ENCODE results near the gene SRF.
"Not testable (repeated sequence)": the region's sequence is repeated elsewhere in the genome, so short reads cannot be mapped to it uniquely, and the experiment has no call there.

The SRF gene

DNA sequence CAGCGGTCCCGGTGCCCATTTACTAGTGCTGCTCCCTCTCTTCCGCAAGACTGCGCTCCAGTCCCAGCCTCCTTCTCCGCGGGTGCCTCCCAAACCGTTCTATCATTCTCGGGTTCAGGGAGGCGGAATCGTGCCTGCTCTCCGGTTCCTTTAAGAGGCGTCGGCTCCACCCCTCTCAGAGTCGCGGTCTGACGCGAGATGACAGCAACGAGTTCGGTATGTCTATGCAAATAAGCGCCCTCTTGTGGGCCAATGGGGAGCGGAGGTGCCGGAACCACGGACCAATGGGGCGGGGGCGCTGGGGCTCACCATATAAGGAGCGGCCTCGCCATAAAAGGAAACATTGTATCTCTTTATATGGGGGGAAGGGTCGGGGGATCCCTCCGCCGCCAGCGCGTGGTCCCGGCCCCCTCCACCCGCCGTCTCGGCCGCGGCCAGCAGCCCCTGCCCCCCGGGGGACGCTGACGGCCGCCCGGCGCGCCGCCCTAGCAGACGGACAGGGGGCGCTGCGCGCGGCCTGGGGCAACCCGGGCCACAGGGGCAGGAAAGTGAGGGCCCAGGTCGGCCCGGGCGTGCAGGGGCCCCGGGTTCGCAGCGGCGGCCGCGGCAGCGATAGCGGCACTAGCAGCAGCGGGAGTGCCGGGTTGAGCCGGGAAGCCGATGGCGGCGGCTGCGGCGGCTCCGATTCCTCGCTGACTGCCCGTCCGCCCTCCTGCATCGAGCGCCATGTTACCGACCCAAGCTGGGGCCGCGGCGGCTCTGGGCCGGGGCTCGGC, at the start of gene SRF:
SRF (plus strand) TSS at position 339 of the 776 bp plus-strand sequence; CDS start at position 727, 388 bp downstream.
- peak; percentile 100 for DNase-seq

DNA sequence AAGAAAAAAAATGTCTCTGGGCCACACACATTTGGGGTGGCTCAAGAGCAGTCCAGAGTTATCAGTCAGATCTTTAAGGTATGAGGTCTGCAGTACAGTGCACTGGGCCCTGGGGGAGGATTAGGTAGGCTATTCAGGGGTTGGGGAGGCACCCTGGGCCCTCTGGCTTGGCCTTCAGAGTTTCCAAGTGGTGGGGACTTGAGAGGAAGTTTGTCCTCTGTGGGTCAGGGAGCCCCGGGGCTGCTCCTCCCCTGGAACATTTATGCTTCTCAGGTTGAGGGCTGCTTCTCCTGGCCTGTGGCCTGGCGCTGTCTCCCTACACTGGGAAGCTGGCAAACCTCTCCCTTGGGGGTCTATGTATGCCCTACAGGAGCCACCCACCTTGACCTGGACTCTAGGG, 48.9 kb upstream of the SRF start:
- DNase-seq = no peak

DNA sequence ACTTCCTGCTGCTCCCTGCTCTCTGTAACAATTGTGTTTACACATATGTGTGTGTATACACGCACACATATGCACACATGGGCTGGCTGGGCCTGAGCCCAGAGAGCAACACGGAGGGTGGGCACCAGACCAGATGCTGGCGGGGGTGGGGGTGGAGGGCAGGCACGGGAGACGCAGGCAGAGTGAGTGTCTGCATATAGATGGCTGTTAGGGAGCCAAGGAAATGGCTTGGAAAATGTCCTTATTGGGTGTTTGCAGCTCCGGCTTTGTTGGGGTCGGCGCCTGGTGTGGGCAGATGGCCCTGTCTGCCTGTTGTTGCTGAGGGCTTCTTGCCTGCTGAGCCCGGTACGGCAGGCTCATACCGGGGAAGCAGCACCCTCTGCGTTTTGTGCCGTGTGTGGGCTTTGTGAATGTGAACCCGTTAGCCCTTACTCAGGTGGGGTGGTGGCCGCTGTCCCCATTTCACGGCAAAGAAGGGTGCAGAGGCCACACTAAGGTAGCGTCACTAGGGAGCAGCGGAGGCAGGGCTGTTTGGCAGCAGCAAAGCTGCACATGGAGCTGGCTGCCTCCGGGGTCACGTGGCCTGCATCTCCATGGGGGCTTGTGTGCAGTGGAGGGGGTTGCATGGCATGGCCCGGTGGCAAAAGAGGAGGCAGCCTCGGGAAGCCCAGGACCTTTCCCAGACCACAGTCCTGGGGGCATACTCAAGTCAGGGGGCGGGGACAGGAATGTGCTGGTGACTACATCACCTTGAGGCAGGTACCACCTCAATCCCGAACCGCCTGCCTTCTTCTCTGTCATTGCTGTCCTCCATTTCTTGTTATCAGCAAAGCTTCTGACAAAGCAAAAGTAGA, 47.4 kb upstream of the SRF start:
- no peak for DNase-seq

DNA sequence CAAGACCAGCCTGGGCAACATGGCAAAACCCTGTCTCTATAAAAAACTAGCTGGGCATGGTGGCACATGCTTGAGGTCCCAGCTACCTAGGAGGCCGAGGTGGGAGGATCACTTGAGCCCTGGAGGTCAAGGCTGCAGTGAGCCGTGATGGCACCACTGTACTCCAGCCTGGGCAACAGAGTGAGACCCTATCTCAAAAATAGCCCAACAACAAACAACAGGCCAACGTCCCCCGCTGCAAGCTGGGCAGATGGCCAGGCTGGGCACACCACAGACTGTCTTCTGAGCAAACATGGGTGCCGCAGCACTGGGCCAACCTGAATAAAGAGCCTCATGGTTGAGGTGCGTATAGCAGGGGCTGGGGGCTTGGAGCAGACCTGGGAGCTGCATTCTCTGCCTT, 46.6 kb upstream of the SRF start:
- DNase-seq = no peak

DNA sequence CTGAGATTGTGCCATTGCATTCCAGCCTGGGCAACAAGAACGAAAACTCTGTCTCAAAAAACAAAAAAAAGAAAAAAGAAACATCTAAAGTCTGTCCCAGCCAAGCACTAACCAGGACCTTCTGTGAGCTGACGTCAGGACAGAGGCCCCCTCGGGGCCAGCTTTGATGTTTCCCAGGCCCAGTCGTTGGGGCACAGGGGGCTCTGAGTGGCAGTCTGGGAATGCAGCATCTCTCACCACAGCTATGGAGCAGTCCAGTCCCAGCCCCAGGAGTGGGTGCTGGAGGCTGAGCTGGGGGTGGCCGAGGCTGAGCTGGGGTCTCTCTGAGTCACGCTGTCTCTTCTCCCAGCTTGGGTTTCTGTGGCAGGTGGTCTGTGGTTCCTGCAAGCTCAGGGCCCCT, 46.0 kb upstream of the SRF start:
- DNase-seq = no peak

DNA sequence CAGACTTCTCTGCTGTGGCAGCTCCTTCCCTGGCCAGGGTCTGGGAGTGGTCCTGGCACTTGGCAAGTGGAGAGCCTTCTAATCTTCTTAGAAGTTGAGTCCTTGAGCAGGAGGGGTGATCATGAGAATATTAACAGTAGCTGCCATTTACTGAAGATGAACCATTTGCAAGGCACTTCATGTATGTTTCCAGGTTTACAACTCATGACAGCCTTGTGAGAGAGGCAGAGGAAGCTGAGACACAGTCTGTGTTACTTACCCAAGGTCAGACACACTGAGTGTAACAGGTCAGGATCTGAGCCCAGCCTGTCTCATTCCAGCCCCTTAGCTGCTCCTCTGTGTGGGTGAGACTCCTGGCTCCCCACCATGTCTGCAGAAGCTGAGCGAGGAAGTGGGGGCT, 45.5 kb upstream of the SRF start:
- no peak for DNase-seq

DNA sequence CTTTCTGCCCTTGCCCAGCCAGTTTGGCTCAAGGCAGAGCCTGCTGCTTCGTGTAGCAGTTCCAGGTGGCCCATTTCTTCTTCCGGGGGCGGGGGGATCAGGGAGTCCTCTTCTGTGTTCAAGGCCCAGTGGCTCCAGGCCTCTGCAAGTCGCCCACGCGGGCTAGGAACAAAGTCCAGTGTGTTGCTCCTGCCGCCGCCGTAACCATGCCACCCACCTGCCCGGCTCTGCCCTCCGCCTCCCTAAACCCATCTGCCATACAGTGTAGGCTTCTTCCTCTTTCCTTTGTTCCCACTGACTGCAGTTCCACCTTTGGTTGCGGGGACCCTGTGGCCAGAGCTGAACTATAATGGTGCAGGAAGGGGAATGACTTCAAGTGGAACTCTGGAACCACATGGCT, 43.9 kb upstream of the SRF start:
- DNase-seq = no peak

DNA sequence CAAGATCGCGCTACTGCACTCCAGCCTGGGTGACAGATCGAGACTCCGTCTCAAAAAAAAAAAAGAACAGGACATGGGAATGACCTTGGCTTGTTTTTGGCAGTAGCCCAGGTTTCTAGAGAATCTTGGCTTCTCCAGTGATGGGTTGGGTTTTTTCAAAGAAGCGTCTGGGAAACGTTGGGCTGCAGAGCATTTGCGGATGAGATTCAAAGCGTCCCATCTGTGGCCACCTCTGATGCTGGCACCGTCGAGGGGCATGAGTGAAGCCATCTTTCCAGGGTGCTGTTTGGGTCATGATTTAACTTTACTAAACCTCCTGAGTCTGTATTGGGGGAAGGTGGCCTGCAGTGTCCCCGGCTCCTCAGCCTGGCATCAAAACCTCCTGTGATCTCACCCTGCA, 43.2 kb upstream of the SRF start:
- no peak for DNase-seq

DNA sequence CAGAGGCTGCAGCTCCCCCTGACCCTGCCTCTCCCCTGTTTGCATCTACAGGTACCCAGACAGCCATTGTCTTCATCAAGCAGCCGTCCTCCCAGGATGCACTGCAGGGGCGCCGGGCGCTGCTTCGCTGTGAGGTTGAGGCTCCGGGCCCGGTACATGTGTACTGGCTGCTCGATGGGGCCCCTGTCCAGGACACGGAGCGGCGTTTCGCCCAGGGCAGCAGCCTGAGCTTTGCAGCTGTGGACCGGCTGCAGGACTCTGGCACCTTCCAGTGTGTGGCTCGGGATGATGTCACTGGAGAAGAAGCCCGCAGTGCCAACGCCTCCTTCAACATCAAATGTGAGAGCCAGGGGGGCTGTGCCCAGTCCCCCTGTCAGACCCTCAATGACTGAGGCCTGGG, 42.1 kb upstream of the SRF start:
- DNase-seq = no peak

DNA sequence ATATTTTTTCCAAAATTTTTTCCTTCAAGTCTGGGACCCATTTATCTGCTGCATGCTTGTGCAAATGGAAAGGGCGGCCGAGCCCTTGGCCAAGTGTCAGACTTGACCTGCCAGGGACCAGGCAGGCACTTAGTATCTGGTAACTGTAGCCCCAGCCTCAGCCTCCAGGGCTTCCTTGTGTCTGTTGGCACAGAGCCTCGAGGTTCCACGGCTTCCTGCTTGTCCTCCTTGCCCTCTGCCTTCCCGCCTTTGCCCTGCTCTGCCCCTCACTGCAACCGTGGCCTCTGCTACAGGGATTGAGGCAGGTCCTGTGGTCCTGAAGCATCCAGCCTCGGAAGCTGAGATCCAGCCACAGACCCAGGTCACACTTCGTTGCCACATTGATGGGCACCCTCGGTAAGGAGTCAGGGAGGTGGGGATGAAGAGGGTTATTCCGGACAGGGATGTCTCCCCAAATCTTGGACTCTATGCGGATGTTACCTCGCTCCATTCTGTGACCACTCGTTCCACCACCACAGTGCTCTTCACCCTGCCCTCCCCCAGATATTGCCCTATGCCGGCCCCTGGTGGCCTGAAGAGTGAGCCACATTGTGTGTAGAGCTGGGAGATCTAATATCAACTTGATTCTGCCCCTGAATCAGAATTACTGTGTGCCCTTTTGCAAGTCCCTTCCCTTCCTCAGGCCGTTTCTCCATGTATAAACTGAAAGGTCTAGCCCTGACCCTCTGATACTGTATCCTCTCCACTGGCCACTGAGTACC, 41.5 kb upstream of the SRF start:
- DNase-seq = peak; percentile 11 to 28

DNA sequence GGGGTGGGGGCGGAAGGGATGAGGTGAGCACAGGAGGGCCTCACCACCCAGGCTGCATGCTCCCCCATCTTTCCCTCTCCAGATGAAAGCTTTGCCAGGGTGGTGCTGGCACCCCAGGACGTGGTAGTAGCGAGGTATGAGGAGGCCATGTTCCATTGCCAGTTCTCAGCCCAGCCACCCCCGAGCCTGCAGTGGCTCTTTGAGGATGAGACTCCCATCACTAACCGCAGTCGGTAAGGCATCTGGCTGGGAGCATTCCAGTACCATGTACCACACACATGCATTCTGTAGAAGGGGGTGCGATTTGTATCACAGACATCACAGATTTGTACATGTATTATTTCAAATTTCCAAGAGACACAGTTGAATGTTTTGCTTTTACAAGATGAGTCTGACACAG, 40.6 kb upstream of the SRF start:
- no peak for DNase-seq

DNA sequence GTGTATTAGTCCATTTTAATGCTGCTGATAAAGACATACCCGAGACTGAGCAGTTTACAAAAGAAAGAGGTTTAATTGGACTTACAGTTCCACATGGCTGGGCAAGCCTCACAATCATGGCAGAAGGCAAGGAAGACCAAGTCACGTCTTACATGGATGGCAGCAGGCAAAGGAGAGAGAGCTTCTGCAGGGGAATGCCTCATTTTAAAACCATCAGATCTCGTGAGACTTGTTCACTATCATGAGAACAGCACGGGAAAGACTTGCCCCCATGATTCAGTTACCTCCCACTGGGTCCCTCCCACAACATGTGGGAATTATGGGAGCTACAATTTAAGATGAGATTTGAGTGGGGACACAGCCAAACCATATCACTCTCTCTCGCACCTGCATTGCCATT, 39.7 kb upstream of the SRF start:
- not testable (repeated sequence) for DNase-seq

DNA sequence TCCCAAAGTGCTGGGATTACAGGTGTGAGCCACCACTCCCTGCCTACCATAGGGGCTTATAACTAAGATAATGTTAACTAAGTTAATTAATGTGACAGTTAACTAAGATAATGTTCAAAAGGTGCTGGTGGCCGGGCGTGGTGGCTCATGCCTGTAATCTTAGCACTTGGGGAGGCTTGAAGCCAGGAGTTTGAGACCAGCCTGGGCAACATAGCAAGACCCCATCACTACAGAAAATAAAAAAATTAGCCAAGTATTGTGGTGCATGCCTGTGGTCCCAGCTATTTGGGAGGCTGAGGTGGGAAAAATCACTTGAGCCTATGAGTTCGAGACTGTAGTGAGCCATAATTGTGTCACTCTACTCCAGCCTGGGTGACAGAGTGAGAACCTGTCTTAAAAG, 32.8 kb upstream of the SRF start:
- DNase-seq = no peak

DNA sequence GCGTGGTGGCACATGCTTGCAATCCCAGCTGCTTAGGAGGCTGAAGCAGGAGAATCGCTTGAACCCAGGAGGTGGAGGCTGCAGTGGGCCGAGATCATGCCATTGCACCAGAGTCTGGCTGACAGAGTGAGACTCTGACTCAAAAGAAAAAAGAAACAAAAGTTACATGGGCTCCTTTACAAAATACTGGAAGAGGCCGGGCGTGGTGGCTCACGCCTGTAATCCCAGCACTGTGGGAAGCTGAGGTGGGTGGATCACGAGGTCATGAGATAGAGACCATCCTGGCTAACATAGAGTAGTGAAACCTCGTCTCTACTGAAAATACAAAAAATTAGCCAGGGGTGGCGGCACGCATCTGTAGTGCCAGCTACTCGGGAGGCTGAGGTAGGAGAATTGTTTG, 31.1 kb upstream of the SRF start:
- not testable (repeated sequence) for DNase-seq

DNA sequence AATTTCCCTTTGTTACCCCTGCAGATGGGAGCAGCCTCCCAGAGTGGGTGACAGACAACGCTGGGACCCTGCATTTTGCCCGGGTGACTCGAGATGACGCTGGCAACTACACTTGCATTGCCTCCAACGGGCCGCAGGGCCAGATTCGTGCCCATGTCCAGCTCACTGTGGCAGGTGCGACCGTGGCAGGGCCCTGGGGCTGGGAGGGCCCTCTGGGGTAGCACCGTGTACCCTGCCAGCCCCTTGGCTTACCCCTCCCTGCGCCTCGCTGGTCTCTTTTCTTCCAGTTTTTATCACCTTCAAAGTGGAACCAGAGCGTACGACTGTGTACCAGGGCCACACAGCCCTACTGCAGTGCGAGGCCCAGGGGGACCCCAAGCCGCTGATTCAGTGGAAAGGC, 29.4 kb upstream of the SRF start:
- no peak for DNase-seq

DNA sequence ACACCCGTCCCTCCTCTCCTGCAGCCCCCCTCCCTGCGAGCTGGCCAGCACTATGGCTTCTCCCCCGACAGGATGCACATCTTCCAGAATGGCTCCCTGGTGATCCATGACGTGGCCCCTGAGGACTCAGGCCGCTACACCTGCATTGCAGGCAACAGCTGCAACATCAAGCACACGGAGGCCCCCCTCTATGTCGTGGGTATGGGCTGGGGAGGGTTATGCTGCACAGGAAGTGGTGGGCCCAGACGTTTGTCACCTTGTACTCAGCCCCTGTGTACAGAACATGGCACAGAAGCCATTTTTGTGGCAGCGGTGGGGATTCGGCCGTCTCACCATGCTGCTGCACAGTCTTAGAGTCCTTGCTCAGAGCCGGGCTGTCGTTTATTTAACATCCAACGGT, 29.0 kb upstream of the SRF start:
- no peak for DNase-seq

DNA sequence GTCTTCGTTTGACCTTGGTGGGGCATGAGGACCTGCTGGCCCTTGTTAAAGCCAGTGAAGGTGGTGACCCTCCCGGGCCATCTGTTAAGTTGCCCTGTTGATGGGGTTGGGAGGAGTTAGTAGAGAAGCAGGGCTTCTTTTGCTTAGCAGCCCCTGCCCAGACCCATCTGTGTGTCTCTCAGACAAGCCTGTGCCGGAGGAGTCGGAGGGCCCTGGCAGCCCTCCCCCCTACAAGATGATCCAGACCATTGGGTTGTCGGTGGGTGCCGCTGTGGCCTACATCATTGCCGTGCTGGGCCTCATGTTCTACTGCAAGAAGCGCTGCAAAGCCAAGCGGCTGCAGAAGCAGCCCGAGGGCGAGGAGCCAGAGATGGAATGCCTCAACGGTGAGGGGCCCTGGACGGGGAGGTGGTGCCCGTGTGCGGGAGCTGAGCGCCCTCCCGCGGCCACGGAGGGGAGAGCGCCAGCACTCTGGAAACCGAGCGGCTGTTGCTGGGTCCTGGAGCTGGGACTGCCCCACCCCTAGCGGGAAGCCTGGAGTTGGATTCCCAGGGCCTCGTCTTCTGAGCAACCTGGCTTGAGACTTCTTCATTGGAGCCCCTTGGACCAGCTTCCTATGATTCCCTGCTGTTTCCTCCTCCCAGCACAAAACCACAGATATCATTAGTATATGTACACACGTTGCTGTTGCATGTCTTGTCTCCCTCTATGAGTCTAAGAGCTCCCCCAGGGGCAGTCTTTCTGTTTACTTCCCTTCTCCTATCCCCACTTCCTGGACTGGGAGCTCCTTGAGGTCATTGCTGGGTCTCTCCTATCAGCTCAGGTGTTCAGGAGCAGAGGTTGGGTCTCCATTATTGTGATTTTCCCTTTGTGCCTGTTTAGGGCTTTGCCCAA, 27.6 kb upstream of the SRF start:
- DNase-seq = no peak

DNA sequence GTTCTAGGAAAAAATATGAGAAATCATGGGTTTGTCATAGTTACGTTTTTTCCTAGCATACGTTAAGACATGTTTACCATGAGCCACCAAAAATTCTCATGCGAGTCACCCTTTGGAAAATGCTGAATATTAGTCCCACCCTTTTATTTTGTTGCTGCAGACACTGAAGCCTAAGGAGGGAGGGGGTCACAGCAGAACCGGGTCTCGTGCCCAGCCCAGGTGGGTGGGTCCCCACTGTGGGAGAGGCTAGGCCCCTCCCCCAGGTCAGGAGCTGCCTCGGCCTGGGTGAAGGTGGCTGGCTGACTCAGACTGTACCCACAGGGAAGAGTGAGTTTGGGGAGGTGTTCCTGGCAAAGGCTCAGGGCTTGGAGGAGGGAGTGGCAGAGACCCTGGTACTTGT, 26.2 kb upstream of the SRF start:
- DNase-seq = no peak

DNA sequence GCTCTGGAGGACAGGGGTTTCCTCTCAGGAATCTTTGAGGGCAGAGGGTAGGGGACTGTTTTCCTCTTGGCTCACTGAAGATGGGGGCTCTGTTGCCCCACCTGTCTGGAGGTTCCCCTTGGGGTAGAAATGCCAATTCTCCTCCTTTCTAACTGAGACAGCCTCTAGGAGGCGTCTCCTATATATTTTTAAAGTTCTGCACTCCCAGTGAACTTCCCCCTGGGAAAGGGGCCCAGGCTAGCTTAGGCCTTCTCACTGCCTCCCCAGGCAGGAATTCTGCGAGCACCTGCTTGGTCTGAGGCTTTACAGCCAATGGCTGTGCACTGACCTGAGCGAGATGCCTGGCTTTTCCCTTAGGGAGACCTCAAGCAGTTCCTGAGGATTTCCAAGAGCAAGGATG, 24.8 kb upstream of the SRF start:
- DNase-seq = no peak

DNA sequence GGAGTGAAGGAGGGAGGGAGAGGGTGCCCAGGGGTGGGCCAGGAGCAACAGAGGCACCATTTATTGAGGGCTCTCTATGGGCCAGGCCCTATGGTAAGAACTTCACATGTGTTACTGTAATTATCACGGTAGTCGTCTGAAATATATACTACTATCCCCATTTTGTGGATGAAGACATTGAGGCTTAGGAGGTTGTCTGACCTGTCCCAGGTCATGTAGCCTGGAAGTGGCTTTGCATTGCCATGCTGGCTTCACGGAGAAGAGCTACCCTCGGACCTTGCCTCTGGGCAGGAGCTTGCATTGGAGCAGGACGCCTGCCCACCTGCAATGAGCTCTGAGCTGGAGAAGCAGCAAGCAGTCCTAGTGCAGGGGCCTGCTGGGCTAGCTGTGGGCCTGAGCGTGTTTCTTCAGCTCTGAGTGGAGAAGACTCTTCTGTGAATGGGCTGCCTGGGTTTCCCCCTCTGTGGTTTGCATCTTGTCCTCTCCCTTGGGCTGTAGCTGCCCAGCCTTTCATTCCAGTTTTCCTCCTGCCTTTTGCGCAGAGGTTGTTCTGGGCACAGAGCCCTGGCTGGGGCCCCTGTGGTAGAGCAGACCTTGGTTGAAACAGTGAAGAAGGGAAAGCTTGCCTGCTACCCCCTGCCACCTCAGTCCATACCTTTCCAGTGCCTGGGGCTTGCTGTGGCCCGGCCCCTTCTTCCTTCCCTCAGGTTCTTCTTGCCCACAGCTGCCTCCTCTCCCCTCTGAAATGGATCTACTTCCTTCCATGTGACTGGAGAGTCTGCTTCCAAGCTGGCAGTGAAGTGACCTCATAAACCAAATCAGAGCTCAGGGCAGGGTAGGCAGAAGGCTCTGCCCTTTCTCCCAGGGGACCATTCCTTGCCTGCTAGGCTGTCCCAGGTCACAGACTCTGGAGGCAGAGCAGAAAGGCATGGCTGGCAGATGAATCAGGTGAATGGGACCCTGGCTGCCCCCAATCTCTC, 24.1 kb upstream of the SRF start:
- no peak for DNase-seq
